Measurements from ENCODE around the gene NPBWR2.

The NPBWR2 gene

GRCh38 chr20:64055893-64056638 is 51.3 kb downstream of the NPBWR2 start:
- no peak for DNase-seq (ENCODE audit: low read depth)
- Histone ChIP-seq H3K9ac (ENCODE audit: low read length) (no peak overlapping the region), H3K27me3 (replicated peaks; ENCODE audit: control insufficient read depth, insufficient read depth, low read length) (peaks cover 31% of the 10 kb centered on the region), H3K4me3 (ENCODE audit: low read length) (no peak overlapping the region), H3K9me3 (ENCODE audit: control insufficient read depth, low read length) (no peaks in the 10 kb centered on the region), H3K36me3 (ENCODE audit: control insufficient read depth, insufficient read depth, low read length, severe bottlenecking) (no peaks in the 10 kb centered on the region), H3K4me1 (ENCODE audit: control insufficient read depth, insufficient read depth, low read length) (peaks cover 26% of the 10 kb centered on the region)

DNA sequence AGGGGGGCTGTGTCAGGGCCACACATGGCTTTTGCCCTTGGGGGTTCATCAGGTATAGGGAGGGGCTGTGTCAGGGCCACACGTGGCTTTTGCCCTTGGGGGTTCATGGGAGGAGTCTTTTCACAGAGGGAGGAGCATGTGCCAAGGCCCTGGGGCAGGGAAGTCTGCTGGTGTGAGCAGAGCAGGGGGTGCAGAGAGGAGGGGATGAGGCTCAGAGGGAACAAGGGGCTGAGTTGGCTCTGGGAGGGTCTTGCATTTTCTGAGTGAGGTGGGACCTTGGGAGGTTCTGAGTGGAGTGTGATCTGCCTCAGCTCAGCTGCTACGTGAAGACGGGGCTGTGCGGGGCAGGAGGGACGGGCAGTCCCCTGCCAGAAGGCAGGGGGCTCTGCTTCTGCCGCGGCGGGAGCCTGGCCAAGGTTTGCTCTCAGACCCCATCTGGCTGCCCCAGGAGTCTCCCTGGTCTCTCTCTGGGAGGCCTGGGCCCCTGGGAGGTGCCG is 51.9 kb downstream of the NPBWR2 start:
- Histone ChIP-seq H3K9ac (ENCODE audit: low read length) (no peak overlapping the region), H3K4me1 (ENCODE audit: control insufficient read depth, insufficient read depth, low read length) (peaks cover 26% of the 10 kb centered on the region), H3K9me3 (ENCODE audit: control insufficient read depth, low read length) (no peaks in the 10 kb centered on the region), H3K36me3 (ENCODE audit: control insufficient read depth, insufficient read depth, low read length, severe bottlenecking) (no peaks in the 10 kb centered on the region), H3K4me3 (ENCODE audit: low read length) (no peak overlapping the region), H3K27me3 (replicated peaks; ENCODE audit: control insufficient read depth, insufficient read depth, low read length) (peaks cover 36% of the 10 kb centered on the region)
- no peak for DNase-seq (ENCODE audit: low read depth)

- Histone ChIP-seq H3K36me3 (ENCODE audit: control insufficient read depth, insufficient read depth, low read length, severe bottlenecking) (no peaks in the 10 kb centered on the region), H3K4me1 (ENCODE audit: control insufficient read depth, insufficient read depth, low read length) (peaks cover 26% of the 10 kb centered on the region), H3K9ac (ENCODE audit: low read length) (peak overlapping the region; percentile 16), H3K4me3 (ENCODE audit: low read length) (no peak overlapping the region), H3K27me3 (replicated peaks; ENCODE audit: control insufficient read depth, insufficient read depth, low read length) (peaks cover 43% of the 10 kb centered on the region), H3K9me3 (ENCODE audit: control insufficient read depth, low read length) (no peaks in the 10 kb centered on the region)
- no peak for DNase-seq (ENCODE audit: low read depth)
Observed at GRCh38 chr20:64053841-64054661, 53.3 kb downstream of the NPBWR2 start.

All from adipocyte (in vitro differentiated cells).